Mucosa of descending colon (tissue), 3 donors: Measurements from ENCODE around the gene ADAMTS17. TPM values are rescaled to one million over a fixed set of nuclear protein-coding genes. Genes with fewer than 3 reads are reported as not detected.

ENCODE experiments used
- ATAC-seq: fragments of 200-7000 bp; cut with Tn5 transposase; one replicate; pipeline ENCODE4 v1.9.1; 2020; ENCODE audit warnings: mild to moderate bottlenecking, moderate library complexity
- DNase-seq, 3 donors: peaks; one replicate each; pipeline ENCODE4 v3.0.0-alpha.2; 2020
- H3K36me3 ChIP-seq: fragments of 200-600 bp; one replicate; pipeline ENCODE4 v1.8.0; 2021; ENCODE audit warnings: low read depth, mild to moderate bottlenecking
- H3K4me1 ChIP-seq: fragments of 200-600 bp; one replicate; pipeline ENCODE4 v1.8.0; 2021; ENCODE audit warnings: low read depth, mild to moderate bottlenecking
- H3K4me3 ChIP-seq: fragments of 200-600 bp; one replicate; pipeline ENCODE4 v1.8.0; 2021; ENCODE audit warnings: mild to moderate bottlenecking
- H3K9me3 ChIP-seq: fragments of 200-600 bp; one replicate; pipeline ENCODE4 v1.8.0; 2021; ENCODE audit warnings: mild to moderate bottlenecking
- intact Hi-C, 2 donors: fragments of 100-400 bp; cut with DNase I in 1 of 2; cut with micrococcal nuclease in 1 of 2; formaldehyde crosslinking; loops; one replicate each; pipeline versions ENCODE4 v1.11.0 to v1.11.1; 2022; cut with DNase I, micrococcal nuclease
- total RNA-seq, 3 donors: library from RNA; stranded (reverse); fragmentation: NEBNext Ultra II Directional in 2 of 3; extraction: Animal tissue kit (Norgen Biotek cat#: 25700) in 2 of 3; gene quantifications; one replicate each; pipeline versions ENCODE4 v1.2.1 to v1.2.4, GENCODE V29; 2021 to 2023
- TF ChIP-seq, protein P1 (sequence below): fragments of 200-600 bp; IDR thresholded peaks from one replicate; pipeline ENCODE4 v1.8.0; 2022; ENCODE audit warnings: antibody characterized with exemption, mild to moderate bottlenecking
- donor health status: DM: no; HTN: no; CAD: no; lungs with moderate emphysema.
- donor health status: DM: no; HTN: no; CAD: no.
- donor health status: DM: no; HTN: yes; CAD: no.

Gene ADAMTS17
- total RNA-seq, 3 donors from 2014 or later, result 5.2 to 13.8 (median 6.3) TPM

DNA sequence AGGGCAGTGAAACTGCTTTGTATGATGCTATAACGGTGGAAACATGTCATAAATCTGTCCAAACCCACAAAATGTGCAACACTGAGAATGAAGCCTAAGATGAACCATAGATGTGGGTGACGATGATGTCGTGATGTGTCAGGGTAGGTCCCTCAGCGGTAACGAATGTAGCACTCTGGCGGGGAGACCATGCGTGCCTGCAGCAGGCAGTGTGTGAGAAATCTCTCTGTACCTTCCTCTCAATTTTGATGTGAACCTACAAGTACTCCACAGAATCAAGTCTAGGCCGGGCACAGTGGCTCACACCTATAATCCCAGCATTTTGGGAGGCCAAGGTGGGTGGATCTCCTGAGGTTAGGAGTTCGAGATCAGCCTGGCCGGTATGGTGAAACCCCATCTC, 340.4 kb downstream of the ADAMTS17 start:
- no peak for ATAC-seq
- H3K9me3 ChIP-seq, result no peaks in the 10 kb centered on the region
- intact Hi-C loops, result no loop called here

DNA sequence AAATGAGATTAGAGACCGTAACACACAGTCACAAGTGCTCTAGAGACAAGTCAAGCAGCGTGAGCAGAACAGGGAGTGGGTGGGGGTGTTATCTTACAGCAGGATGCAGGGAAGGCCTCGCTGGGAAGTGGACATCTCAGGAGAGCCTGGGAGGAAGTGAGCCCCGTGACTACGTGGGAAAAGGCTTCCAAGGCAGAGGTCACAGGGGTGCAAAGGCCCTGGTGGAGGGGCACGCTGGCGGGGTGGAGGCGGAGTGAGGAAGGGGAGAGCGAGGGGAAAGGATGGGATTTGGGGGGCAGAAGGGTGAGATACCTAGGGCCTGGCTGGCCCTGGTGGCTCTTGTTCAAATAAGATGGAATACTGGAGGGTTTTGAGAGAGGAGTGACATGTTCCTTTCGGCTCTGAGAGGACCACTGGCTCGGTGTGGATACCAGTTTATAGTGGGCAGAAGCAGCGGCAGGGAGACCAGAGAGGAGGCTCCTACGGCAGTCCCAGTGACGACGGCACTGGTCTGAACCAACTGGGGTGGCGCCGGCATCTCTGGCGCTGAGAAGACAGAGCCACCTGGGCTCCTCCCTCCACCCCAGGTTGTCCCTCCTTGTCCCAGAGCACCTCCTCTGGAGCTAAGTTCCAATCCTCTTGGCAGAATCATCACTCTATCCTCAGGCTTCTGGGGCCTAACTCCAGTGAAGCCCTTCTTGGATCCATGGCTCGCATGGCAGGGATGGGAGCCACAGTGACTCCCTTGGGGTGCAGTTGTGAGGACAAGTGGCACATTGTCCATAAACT, 342.3 kb downstream of the ADAMTS17 start:
- H3K9me3 ChIP-seq, result no peaks in the 10 kb centered on the region
- TF ChIP-seq, protein P1, sequence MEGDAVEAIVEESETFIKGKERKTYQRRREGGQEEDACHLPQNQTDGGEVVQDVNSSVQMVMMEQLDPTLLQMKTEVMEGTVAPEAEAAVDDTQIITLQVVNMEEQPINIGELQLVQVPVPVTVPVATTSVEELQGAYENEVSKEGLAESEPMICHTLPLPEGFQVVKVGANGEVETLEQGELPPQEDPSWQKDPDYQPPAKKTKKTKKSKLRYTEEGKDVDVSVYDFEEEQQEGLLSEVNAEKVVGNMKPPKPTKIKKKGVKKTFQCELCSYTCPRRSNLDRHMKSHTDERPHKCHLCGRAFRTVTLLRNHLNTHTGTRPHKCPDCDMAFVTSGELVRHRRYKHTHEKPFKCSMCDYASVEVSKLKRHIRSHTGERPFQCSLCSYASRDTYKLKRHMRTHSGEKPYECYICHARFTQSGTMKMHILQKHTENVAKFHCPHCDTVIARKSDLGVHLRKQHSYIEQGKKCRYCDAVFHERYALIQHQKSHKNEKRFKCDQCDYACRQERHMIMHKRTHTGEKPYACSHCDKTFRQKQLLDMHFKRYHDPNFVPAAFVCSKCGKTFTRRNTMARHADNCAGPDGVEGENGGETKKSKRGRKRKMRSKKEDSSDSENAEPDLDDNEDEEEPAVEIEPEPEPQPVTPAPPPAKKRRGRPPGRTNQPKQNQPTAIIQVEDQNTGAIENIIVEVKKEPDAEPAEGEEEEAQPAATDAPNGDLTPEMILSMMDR, result no peak
- H3K4me3 ChIP-seq, result no peak overlapping the region
- H3K4me1 ChIP-seq, result no peaks in the 10 kb centered on the region
- no peak for DNase-seq
- H3K36me3 ChIP-seq, result no peaks in the 10 kb centered on the region
- intact Hi-C loops, result no loop called here
- no peak for ATAC-seq

More for the DNA sequence above, 340.4 kb downstream of the ADAMTS17 start:
- Histone ChIP-seq H3K36me3 (no peaks in the 10 kb centered on the region), H3K4me3 (no peak overlapping the region), H3K4me1 (no peaks in the 10 kb centered on the region)
- DNase-seq, result no peak
- TF ChIP-seq, protein P1, result no peak

DNA sequence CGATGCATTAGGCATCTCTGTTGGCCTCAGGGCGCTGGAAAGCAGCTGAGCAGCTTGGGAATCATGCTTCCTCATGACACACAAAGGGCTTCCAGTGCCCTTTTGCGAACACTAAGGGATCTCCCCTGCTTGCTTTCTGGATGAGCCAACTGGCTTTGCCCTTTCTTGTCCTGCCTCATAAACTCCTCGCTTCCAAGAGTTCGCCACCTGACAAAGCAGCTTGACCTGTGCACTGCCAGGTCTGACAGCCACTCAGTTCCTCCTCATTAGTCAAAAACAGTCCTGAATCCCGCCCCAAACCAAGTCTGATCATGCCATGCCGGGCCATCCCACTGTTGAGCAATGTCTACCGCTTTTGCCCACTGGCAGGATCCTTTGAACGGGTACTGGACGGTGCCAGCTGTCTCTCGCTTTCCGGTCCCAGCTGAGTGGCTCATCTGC, 343.1 kb downstream of the ADAMTS17 start:
- no peaks in the 10 kb centered on the region for H3K36me3 ChIP-seq
- TF ChIP-seq, protein P1, result no peak
- no peaks in the 10 kb centered on the region for H3K4me1 ChIP-seq
- intact Hi-C loops, result no loop called here
- no peaks in the 10 kb centered on the region for H3K9me3 ChIP-seq
- no peak for ATAC-seq
- H3K4me3 ChIP-seq, result no peak overlapping the region
- no peak for DNase-seq

DNA sequence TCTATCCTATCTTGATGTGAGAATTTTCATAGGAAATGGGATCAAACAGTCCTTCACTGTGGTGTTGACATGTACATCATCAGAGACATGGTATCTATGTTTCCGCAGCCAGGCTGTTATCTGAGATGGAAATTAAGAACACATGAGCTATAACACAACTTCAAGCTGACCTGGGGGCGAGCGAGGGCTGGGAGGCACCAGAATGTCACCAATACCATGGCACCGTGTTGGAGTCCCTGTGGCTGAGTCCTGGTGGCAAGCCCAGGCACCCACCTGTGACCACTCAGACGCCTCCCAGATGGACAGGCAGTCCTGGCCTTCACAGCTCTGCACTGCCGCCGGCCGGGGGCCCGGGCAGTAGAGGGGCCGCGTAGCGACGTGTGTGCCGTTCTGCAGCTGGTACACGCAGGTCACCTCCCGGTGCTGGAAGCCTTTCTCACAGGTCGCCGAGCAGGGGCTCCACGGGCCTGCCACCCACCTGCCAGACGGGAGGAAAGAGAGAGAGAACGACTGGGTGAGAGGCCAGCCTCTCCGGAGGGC, 344.6 kb downstream of the ADAMTS17 start:
- intact Hi-C loops, result no loop called here
- Histone ChIP-seq H3K4me1 (no peaks in the 10 kb centered on the region), H3K4me3 (no peak overlapping the region), H3K36me3 (no peaks in the 10 kb centered on the region), H3K9me3 (no peaks in the 10 kb centered on the region)
- ATAC-seq, result no peak
- DNase-seq, result no peak
- TF ChIP-seq, protein P1, result no peak

DNA sequence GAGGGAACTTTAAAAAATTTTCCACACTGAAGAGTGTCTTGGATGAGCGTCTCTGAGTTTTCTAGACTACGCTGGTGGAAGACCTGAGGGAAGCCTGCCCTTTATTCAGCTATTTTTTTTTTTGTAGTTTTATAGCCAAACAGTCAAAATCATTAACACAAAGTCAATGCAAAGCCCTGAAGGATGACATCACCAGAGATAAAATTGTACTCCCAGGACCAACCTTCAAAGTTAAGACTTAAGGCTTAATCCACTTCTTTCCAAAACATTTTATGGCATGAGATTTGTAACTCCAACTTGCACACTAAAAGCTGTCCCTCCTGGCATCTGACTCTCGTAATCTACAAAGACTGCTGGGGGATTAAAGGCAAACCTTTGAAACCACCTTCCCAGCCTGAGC, 345.1 kb downstream of the ADAMTS17 start:
- DNase-seq (no peak), ATAC-seq (no peak)
- intact Hi-C loops, result no loop called here
- Histone ChIP-seq H3K4me3 (no peak overlapping the region), H3K36me3 (no peaks in the 10 kb centered on the region), H3K9me3 (no peaks in the 10 kb centered on the region), H3K4me1 (no peaks in the 10 kb centered on the region)
- TF ChIP-seq, protein P1, result no peak
